Lower leg skin (tissue), 3 donors: ENCODE results near the gene MAP3K15.

Experiments used
- POLR2A ChIP-seq, 2 donors: fragments of 450-650 bp; IDR thresholded peaks; one replicate each; pipeline ENCODE4 v1.6.1; 2016 to 2017; ENCODE audit warnings: antibody characterized with exemption in 2 of 2, mild to moderate bottlenecking in 1 of 2, moderate library complexity in 1 of 2
- TF ChIP-seq, protein P1 (sequence below), 3 donors: fragments of 450-650 bp; IDR thresholded peaks; one replicate each; pipeline ENCODE4 v1.5.1; 2016; ENCODE audit warnings: antibody characterized with exemption in 3 of 3, mild to moderate bottlenecking in 3 of 3, moderate library complexity in 2 of 3

DNA sequence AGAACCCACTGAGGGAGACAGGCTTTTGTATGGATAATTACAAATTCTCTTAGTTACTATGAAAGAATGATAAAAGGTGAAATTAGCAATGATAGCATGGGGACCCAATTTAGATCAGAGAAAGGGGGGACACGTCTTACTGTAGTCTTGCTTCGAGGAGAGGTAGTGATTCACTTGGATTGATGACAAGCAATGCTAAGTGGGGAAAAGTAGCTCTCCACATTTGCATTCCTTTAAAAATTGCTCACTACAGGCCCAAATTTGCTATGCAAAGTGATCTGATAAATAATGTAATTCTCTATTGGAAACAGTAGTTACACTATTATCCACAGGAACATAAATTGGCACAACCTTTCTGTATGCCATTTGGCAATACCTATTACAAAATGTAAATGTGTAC is 42.5 kb upstream of the MAP3K15 start:
- TF ChIP-seq, protein P1, sequence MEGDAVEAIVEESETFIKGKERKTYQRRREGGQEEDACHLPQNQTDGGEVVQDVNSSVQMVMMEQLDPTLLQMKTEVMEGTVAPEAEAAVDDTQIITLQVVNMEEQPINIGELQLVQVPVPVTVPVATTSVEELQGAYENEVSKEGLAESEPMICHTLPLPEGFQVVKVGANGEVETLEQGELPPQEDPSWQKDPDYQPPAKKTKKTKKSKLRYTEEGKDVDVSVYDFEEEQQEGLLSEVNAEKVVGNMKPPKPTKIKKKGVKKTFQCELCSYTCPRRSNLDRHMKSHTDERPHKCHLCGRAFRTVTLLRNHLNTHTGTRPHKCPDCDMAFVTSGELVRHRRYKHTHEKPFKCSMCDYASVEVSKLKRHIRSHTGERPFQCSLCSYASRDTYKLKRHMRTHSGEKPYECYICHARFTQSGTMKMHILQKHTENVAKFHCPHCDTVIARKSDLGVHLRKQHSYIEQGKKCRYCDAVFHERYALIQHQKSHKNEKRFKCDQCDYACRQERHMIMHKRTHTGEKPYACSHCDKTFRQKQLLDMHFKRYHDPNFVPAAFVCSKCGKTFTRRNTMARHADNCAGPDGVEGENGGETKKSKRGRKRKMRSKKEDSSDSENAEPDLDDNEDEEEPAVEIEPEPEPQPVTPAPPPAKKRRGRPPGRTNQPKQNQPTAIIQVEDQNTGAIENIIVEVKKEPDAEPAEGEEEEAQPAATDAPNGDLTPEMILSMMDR (IDR thresholded peaks at IDR 0.05): no peak
- no peak for TF ChIP-seq POLR2A (IDR thresholded peaks at IDR 0.05)
